Activated T-cell treated with anti-CD3 and anti-CD28 coated beads, Interleukin-2, amount 50 U/mL, for 4 hours (primary cell): Measurements from ENCODE around the gene WFDC1. TPM values are rescaled to one million over a fixed set of nuclear protein-coding genes. Genes with fewer than 3 reads are reported as not detected.

Source experiments
- ATAC-seq, 2 donors: fragments of 200-7000 bp; cut with Tn5 transposase; one replicate each; pipeline ENCODE4 v1.10.0; 2021
- DNase-seq: peaks from one replicate; pipeline ENCODE4 v3.0.0-alpha.2; 2020
- H3K27me3 Mint-ChIP-seq: one replicate; pipeline ENCODE4 v1.8.0; 2021; ENCODE audit warnings: low read depth, mixed read lengths
- H3K36me3 Mint-ChIP-seq: one replicate; pipeline ENCODE4 v1.8.0; 2022; ENCODE audit warnings: mixed read lengths; ENCODE audit not compliant: insufficient read depth
- H3K4me1 Mint-ChIP-seq: one replicate; pipeline ENCODE4 v1.8.0; 2021; ENCODE audit warnings: low read depth, mixed read lengths
- H3K4me3 Mint-ChIP-seq: one replicate; pipeline ENCODE4 v1.8.0; 2021; ENCODE audit warnings: mild to moderate bottlenecking, moderate library complexity, mixed read lengths
- H3K9me3 Mint-ChIP-seq: one replicate; pipeline ENCODE4 v1.8.0; 2021; ENCODE audit warnings: mixed read lengths
- total RNA-seq, 3 donors: library from RNA; stranded (reverse); gene quantifications; one replicate each; pipeline ENCODE4 v1.2.1, GENCODE V29; 2021

Gene WFDC1
- total RNA-seq, 3 donors from 2014 or later = not detected

DNA sequence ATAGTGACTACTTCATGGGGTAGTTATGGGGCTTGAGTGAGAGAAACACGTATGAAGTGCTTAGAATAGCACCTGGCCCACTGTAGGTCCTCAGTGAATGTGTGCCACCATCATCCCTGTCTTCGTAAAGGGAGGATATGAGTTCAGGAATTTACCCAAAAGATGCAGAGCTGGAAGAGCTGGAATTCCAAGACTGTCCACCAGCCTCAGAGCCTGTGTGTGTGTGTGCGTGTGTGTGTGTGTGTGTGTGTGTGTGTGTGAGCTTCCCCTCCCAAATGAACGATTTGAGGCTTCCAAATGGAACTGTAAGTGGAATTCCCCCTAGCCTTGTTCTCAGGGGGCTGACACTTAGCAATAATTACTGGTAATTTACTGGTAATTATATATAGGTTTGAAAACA lies 27.3 kb downstream of the WFDC1 start:
- peaks cover 4% of the 10 kb centered on the region for H3K27me3 Mint-ChIP-seq
- ATAC-seq (no peak), DNase-seq (no peak)
- H3K4me3 Mint-ChIP-seq = no peak overlapping the region
- H3K9me3 Mint-ChIP-seq = no peaks in the 10 kb centered on the region
- H3K36me3 Mint-ChIP-seq = no peaks in the 10 kb centered on the region
- H3K4me1 Mint-ChIP-seq = no peaks in the 10 kb centered on the region

GRCh38 chr16:84322749-84323148 lies 28.1 kb downstream of the WFDC1 start:
- Mint-ChIP-seq H3K9me3 (no peaks in the 10 kb centered on the region), H3K27me3 (peaks cover 5% of the 10 kb centered on the region), H3K4me1 (no peaks in the 10 kb centered on the region), H3K4me3 (no peak overlapping the region), H3K36me3 (no peaks in the 10 kb centered on the region)
- ATAC-seq (no peak), DNase-seq (no peak)

DNA sequence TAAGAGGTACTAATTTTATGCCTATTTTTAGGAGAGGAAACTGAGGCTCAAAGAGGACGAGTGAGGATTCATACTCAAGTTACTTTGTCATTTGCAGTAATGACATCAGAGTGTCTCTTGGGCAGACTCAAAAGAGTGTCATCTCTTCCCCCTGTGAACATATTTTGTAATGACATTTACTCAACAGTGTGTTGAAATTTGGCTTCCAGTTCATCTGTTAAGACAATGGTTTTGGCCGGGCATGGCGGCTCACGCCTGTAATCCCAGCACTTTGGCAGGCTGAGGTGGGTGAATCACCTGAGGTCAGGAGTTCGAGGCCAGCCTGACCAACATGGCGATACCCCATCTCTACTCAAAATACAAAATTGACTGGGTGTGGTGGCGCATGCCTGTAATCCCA lies 28.9 kb downstream of the WFDC1 start:
- Mint-ChIP-seq H3K27me3 (peaks cover 7% of the 10 kb centered on the region), H3K36me3 (no peaks in the 10 kb centered on the region), H3K4me1 (no peaks in the 10 kb centered on the region), H3K4me3 (no peak overlapping the region), H3K9me3 (no peaks in the 10 kb centered on the region)
- DNase-seq = no peak
- ATAC-seq = no peak

- H3K27me3 Mint-ChIP-seq = peaks cover 8% of the 10 kb centered on the region
Measured at GRCh38 chr16:84324434-84325262, 30.0 kb downstream of the WFDC1 start.

DNA sequence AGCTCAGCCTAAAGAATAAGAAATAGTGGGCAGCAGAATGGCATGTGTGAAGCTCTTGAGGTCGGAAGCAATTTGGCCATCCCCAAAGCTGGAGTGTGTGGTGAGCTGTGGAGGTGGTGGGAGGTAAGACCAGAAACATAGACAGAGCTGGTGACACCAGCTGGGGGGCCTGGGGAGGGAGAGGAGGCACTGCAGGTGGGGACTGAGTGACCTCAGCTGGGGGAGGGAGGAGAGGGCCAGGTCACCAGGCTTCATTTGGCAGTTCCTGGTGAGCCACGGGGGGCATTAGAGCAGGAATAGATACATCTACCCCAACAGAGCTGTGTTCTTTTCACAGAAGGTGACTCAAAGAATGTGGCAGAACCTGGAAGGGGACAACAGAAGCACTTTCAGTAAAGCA lies 31.9 kb downstream of the WFDC1 start:
- DNase-seq (no peak), ATAC-seq (no peak)
- H3K4me3 Mint-ChIP-seq = no peak overlapping the region
- no peaks in the 10 kb centered on the region for H3K9me3 Mint-ChIP-seq
- no peaks in the 10 kb centered on the region for H3K4me1 Mint-ChIP-seq
- peaks cover 10% of the 10 kb centered on the region for H3K27me3 Mint-ChIP-seq
- no peaks in the 10 kb centered on the region for H3K36me3 Mint-ChIP-seq

More at GRCh38 chr16:84324434-84325262, 30.0 kb downstream of the WFDC1 start:
- Mint-ChIP-seq H3K36me3 (no peaks in the 10 kb centered on the region), H3K9me3 (no peaks in the 10 kb centered on the region), H3K4me3 (no peak overlapping the region), H3K4me1 (no peaks in the 10 kb centered on the region)
- ATAC-seq (no peak), DNase-seq (no peak)

DNA sequence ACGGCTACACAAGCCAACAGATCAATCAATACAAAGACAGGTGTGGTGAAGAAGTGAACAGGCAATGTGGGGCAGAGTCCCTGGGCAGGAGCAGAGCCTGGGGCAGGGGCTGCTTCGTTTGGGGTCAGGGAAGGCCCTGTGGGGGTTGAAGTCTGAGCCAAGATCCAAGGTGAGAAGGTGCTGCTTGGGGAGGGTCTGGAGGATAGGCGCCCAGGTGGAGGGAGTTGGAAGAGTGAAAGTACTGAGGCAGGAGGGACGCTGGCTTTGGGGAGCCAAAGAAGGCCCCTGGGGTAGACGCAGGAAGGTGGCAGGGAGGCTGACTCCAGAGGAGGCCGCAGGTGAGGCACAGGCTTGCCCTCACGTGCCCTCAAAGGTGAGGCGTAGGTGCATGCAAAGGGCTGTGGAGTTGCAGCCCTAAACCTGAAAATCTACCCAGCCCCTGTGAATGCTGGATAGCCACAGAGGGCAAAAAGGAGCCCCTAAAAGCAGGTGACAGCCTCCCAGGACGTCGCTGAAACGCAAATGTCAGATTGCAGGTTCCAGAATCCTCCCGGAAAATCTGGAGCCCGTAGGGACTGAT lies 33.3 kb downstream of the WFDC1 start:
- Mint-ChIP-seq H3K9me3 (no peaks in the 10 kb centered on the region), H3K27me3 (peaks cover 10% of the 10 kb centered on the region), H3K36me3 (no peaks in the 10 kb centered on the region), H3K4me3 (no peak overlapping the region), H3K4me1 (no peaks in the 10 kb centered on the region)
- no peak for ATAC-seq
- no peak for DNase-seq

GRCh38 chr16:84329016-84329415 lies 34.3 kb downstream of the WFDC1 start:
- DNase-seq (no peak), ATAC-seq (no peak)
- H3K36me3 Mint-ChIP-seq = no peaks in the 10 kb centered on the region
- no peaks in the 10 kb centered on the region for H3K4me1 Mint-ChIP-seq
- peaks cover 10% of the 10 kb centered on the region for H3K27me3 Mint-ChIP-seq
- no peak overlapping the region for H3K4me3 Mint-ChIP-seq
- no peaks in the 10 kb centered on the region for H3K9me3 Mint-ChIP-seq

DNA sequence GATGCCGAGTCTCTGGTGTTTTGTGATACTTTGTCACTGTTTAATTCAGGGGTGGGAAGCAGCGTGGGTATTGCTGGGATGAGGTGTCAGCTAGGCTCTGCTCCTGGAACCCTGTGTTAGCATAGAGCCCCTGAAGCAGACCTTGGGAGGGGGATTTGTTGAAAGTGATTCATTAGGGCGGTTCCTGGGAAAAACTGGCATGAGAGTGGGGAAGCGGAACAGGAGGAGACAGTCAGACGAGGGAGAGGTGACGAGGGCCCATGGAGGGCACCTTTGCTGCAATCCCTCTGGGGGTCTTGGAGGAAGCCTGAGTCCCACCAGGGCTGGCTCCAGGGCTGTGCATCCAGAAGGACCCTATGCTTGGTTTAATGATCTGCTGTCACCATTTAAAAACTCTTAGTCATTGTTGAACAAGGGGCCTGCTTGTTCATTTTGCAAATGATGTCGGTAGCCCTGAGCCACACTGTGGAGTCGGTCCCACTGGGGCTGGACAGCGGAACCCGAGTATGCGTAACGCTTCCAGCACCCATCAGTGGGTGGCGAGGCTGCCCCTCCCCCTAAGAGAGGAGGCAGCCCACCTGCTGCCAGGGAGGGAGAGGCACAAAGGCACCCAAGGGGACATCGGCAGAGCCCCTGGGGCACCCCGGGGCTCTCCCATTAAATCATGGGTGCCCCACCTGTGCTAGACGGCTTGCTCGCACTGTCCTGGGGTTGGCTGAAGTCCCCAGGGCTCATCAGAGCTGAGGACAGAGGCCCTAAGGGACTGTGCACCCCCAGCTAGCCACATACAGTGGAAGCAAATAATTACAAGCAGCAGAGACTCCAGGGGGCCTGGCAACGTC lies 35.4 kb downstream of the WFDC1 start:
- ATAC-seq (no peak), DNase-seq (no peak)
- H3K4me1 Mint-ChIP-seq = no peaks in the 10 kb centered on the region
- peaks cover 3% of the 10 kb centered on the region for H3K9me3 Mint-ChIP-seq
- H3K36me3 Mint-ChIP-seq = no peaks in the 10 kb centered on the region
- peaks cover 10% of the 10 kb centered on the region for H3K27me3 Mint-ChIP-seq
- H3K4me3 Mint-ChIP-seq = no peak overlapping the region

- Mint-ChIP-seq H3K36me3 (no peaks in the 10 kb centered on the region), H3K9me3 (peaks cover 9% of the 10 kb centered on the region), H3K4me1 (no peaks in the 10 kb centered on the region), H3K27me3 (peaks cover 10% of the 10 kb centered on the region), H3K4me3 (no peak overlapping the region)
- ATAC-seq = no peak
- DNase-seq = no peak
Measured at GRCh38 chr16:84330685-84331050, 36.0 kb downstream of the WFDC1 start.

- ATAC-seq (no peak), DNase-seq (no peak)
- Mint-ChIP-seq H3K36me3 (no peaks in the 10 kb centered on the region), H3K4me1 (no peaks in the 10 kb centered on the region), H3K27me3 (peaks cover 10% of the 10 kb centered on the region), H3K9me3 (peaks cover 17% of the 10 kb centered on the region), H3K4me3 (no peak overlapping the region)
Measured at GRCh38 chr16:84331998-84332780, 37.5 kb downstream of the WFDC1 start.

- no peaks in the 10 kb centered on the region for H3K36me3 Mint-ChIP-seq
- H3K4me3 Mint-ChIP-seq = no peak overlapping the region
- H3K9me3 Mint-ChIP-seq = peaks cover 22% of the 10 kb centered on the region
- DNase-seq = no peak
- no peak for ATAC-seq
- peaks cover 7% of the 10 kb centered on the region for H3K27me3 Mint-ChIP-seq
- no peaks in the 10 kb centered on the region for H3K4me1 Mint-ChIP-seq
Measured at GRCh38 chr16:84332975-84333684, 38.5 kb downstream of the WFDC1 start.

- Mint-ChIP-seq H3K36me3 (no peaks in the 10 kb centered on the region), H3K27me3 (peaks cover 7% of the 10 kb centered on the region), H3K4me1 (no peaks in the 10 kb centered on the region), H3K9me3 (peaks cover 22% of the 10 kb centered on the region), H3K4me3 (no peak overlapping the region)
- ATAC-seq (no peak), DNase-seq (no peak)
Measured at GRCh38 chr16:84334058-84334457, 39.4 kb downstream of the WFDC1 start.

GRCh38 chr16:84334482-84334881 lies 39.8 kb downstream of the WFDC1 start:
- H3K27me3 Mint-ChIP-seq = peaks cover 7% of the 10 kb centered on the region
- DNase-seq (no peak), ATAC-seq (no peak)
- no peaks in the 10 kb centered on the region for H3K36me3 Mint-ChIP-seq
- H3K4me3 Mint-ChIP-seq = no peak overlapping the region
- no peaks in the 10 kb centered on the region for H3K4me1 Mint-ChIP-seq
- H3K9me3 Mint-ChIP-seq = peaks cover 22% of the 10 kb centered on the region
